HG02678 (cell line): ENCODE results near the gene TSPAN15.

Source experiments
- ATAC-seq: cut with Tn5 transposase; IDR thresholded peaks from one replicate; pipeline ENCODE4 v1.9.1; 2021; ENCODE audit warnings: mild to moderate bottlenecking, moderate library complexity; ENCODE audit not compliant: unreplicated experiment

Gene TSPAN15

DNA sequence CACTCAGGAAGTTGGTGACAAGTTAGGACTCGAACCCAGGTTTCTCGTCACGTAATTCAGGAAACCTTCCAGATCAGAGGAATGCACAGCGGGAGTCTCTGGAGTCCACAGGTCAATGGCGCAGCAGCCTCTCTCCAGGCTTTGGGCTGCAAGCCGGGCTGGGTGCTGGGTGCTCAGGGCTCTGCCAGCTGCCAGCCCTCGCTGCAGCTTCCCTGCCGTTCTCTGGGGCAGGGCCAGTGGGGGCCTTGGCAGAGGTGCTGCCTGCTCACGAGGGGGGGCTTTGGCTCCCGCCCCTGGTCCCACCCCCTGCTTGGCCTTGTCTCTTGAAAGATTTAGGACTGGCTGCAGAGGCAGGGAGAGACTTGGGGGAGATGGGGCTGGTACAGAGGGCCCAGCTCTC, 34.6 kb upstream of the TSPAN15 start, which contains the start of gene TACR2:
Gene TACR2, minus strand, starts transcription at position 224 of the 400 bp plus-strand sequence. CDS start 595 bp downstream, outside the sequence.
- ATAC-seq = no peak

DNA sequence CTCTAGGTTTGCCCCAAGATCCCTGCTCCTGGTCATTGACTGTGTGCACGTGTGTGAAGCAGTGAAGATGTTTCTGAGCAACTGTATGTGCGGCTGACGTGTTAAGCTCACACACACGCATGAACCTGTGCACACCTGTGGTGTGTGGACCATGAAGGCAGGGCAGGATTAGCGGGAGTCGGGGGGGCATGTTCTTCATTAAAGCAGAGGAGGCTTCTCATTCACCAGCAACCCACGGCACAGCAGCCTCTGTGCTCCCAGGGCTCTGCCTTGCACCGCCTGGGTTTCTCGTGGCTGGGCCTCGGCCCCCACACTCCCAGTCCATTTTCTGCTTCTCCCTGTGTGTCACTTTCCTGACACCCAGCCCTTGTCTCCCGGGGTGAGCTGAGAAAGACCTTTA, 33.7 kb upstream of the TSPAN15 start:
- no peak for ATAC-seq

DNA sequence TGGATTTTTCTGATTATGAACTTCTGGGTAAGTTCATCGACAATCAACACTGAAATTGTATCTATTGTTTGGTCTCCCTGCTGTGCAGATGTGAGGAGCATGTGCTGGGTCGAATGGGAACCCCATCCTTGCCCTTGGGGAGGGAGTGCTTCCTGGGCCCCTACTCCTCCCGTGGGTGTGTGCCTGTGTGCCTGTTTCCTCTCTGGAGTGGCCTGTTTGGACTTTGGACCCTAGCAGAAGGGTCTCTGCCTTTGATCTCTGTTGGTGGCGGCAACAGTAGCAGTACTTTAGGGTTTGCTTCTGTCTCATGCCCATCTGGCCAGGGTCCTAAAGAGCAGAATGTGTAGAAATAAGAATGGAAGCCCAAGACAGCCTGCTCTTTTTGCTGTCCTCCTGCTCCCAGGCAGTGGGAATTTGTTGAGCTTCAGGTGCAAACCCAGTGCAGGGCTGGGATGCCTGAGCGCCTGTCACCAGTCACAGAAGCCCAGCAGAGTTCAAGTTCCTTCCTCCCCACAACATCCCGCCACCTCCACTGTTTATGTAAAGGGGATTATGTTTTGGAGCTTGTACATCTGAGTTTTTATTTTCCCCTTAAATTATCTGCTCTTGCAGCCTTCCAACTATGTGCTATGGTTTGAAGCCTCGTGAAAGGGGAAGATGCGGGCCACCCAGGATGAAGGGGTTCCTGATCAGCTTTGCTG, 33.1 kb upstream of the TSPAN15 start:
- ATAC-seq = no peak

DNA sequence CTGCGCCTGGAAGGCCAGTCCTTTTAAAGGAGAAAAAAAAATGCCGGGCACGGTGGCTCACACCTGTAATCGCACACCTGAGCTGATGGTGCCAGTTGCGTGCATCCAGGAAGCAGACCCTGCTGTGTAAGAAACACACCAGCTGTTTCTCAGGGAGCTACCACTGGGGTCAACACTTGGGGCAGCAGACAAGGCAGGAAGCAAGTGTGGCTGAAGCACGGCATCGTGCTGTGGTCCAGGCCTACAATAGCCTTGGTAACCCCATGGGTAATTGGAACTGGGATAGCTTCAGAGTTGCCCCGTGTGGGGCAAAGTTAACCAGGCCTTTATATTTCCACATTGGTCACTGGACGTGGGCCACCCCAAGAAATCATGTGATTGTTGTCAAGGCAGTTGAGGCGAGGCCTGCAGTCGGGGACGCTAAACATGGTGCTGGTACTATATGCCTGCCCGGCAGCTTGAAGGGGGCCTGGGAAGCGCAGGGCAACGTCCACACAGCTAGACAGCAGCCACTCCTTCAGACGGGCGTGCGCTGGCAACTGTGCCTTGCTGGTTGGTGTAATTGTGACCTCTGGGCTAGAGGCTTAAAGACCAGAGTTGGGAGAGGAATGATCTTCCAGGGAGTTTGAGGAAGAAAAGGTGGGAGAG, 32.0 kb upstream of the TSPAN15 start:
- ATAC-seq = no peak

DNA sequence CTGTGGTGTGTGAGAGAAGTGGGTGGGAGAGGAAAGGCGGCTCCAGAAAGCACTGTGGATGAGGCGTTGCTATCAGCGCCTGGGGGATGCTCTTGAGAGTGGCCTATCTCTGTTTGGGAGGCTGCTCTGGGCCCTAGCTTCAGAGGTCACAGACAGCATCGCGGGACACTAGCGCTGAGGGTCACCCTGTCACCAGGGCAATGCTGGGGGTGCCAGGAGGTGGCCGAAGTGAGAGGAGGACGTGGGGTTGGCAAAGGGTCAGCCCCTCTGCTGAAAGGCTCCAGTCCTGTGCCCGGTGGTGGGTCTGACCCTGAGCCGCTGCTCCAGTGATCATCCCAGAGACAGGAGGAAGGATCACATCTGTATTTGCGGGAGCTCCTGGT, 31.5 kb upstream of the TSPAN15 start:
- ATAC-seq = no peak

DNA sequence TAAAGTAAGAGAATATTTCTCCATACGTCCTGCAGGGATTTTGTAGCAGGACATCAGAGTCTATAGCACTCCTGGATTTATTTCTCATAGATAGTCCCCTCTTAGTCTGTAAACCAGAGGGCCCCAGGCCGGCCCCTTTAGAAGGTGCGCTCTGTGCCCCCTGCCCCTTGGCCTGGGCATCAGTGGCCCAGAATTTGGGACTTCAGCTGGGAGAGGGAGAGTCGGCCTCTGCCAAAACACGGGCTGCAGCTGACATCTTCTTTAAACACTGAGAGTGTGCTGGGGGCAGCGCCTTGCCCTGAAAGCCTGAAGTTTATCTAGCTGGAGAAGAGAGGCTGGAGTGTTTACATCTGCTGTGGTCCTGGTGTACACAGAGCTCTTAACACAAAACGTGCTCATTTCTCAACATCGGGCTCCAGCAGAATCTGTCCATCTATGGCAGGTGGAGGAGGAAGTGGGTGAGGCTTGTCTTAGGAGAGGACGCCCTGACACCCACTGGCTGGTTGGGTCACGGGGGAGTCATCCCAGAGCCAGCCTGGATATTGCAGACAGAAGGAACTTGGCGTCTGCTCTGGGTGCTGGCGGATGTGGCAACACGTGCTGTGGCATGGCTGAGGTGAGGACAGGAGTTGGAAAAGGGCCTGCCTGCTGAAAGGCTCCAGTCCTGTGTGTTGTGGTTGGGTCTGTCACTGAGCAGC, 29.5 kb upstream of the TSPAN15 start:
- ATAC-seq = no peak

DNA sequence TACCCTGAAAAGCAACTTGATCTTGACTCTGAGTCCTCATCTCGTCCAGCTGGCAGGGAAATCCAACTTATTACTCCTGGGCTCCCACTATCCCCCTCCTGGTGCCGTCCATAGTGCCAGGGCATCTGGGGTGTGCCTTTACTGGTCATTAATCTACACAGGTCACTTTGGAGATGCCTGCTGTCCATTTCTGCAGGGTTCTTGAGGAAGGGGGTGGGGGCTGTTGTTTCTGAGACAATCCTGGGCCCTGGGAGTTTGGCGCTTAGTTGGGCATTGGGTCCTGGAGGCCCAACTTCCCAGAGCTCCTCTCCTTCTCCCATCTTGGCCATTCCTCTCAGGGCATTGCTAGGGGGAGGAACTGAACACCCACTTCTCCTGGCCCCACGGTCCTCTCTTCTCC, 28.6 kb upstream of the TSPAN15 start:
- no peak for ATAC-seq

DNA sequence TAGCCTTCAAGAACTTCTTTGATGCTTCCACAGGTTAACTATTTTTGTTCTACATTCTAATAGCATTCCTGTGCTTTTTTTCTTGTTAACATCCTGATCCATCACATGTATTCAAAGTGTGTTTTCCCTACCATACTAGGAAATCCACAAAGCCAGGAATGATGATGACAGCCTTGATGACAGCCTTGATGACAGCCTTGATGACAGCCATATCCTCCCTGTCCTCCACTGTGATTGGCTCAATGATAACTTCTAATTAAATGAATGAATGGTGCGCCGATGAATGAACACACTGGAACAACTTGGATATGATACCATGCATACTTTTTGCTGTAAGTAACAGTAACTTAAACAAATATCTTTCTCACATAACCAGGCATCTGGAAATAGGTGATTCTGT, 26.2 kb upstream of the TSPAN15 start:
- no peak for ATAC-seq

DNA sequence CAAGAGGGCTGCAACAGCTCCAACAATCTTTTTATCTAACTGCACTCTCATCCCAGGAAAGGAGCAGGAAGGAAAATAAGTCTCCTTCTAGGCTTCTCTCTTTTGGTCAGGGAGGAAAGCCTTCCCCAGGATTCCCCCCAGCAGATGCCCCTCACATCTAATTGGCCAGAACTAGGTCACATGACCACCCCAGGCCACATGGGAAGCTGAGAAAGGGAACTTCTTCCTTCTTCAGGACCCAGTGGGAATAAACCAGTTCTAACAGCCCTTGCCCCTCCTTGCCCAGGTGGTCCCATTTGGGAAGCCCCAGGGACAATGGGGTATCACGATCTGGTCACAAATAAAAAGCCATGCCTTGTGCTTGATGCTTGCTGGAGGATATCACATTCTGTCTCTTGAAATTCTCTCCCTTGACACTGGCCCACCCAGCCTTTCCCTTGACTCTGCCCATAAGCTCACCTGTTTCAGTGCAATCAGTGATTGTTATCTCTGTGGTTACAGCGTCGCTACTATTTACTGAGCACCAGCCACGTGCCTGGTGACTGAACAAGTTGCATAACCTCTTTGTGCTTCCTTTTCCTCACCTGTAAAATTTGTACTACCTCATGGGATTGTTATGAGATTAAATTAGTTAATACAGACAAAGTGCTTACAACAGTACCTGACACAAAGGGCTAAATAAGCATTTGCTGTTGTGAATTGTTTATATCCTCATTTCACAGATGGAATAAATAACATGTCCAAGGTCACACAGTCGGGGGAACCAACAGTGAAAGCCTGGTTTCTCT, 25.6 kb upstream of the TSPAN15 start:
- no peak for ATAC-seq

DNA sequence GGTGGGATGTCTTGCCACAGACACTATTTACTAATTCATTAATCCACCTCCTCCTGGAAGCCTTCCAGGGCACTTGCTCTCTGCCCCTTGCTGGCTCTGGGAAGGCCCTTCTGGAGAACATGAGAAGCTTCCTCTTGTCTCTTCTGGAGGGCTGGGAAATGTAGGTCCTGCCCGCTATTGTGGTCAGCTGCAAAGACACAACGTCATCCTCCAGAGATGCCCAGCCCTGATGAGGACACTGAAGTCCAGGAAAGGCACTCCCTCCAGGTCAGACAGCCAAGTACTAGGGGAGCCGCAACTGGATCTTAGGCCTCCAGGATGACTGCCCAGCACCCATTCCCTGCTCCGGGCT, 24.9 kb upstream of the TSPAN15 start:
- ATAC-seq = no peak

DNA sequence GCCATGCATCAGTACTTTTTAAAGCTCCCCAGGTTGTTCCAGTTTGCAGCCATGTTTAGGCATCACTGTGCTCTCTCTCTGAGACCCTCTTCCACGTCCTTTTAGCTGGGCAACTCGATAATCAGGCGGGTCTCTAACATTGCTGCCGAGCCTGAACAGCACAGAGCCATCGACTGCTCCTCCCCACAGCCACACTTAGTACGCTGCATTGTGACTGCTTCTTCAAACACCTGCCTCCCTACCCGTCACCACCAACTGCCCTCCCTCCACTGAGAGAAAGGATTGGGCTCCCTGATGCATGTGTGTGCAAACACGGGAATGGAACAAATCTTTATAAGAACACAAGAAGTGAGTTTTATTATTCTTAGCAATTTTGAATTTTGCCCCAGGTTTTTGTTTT, 23.1 kb upstream of the TSPAN15 start:
- no peak for ATAC-seq

DNA sequence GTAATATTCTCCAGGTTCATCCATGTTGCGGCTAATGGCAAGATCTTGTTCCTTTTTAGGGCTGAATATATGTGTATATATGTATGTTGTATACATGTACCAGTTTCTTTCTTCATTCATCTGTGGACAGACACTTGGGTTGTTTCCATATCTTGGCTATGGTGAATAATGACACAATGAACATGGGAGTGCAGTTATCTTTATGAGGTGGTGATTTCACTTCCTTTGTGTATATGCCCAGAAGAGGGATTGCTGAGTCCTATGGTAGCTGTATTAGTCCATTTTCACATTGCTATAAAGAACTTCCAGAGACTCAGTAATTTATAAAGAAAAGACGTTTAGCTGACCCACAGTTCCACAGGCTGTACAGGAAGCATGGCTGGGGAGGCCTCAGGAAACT, 17.1 kb upstream of the TSPAN15 start:
- ATAC-seq = no peak

DNA sequence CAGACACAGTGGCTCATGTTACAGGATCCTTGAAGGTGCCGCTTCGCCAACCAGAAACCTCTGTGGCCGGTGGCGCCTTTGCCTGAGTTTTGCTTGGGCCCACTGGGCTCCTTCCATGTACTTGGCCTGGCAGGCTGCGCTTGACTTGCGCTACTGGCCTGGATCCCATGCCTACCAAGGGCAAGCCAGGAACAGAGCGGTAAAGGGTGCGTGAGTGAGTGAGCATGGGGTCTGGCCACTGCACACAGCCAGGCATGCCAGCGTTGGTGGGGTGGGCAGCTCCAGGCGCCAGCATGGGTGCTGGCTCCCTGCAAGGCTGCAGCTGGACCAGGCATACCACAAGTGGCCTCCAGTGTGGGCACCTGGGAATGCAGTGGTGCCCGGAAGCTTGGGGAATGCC, 16.3 kb upstream of the TSPAN15 start:
- no peak for ATAC-seq

DNA sequence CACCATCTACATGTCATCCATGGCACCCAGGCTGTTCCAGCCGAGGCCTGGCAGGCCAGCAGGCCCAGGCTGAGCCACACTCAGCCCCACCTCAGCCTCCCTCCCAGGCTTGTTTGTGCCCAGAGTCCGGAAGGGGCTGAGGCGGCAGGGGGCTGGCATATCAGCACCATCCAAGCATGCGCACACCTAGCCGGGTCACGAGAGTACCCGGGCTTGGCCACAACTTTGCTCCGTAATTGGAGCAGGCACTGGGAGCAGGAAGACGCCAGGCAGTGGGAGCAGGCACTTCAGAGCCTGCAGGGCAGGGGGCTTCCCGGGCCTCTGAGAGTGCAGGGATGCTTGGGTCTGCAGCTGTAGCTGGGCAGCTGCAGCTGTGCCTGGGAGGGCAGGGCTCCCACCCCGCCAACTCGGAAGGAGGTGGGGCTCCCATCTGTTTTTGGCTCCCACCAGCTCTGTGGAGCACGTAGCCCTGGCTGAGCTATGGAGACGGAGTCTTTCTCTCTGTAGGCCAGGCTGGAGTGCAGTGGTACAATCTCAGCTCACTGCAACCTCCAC, 15.2 kb upstream of the TSPAN15 start:
- no peak for ATAC-seq

DNA sequence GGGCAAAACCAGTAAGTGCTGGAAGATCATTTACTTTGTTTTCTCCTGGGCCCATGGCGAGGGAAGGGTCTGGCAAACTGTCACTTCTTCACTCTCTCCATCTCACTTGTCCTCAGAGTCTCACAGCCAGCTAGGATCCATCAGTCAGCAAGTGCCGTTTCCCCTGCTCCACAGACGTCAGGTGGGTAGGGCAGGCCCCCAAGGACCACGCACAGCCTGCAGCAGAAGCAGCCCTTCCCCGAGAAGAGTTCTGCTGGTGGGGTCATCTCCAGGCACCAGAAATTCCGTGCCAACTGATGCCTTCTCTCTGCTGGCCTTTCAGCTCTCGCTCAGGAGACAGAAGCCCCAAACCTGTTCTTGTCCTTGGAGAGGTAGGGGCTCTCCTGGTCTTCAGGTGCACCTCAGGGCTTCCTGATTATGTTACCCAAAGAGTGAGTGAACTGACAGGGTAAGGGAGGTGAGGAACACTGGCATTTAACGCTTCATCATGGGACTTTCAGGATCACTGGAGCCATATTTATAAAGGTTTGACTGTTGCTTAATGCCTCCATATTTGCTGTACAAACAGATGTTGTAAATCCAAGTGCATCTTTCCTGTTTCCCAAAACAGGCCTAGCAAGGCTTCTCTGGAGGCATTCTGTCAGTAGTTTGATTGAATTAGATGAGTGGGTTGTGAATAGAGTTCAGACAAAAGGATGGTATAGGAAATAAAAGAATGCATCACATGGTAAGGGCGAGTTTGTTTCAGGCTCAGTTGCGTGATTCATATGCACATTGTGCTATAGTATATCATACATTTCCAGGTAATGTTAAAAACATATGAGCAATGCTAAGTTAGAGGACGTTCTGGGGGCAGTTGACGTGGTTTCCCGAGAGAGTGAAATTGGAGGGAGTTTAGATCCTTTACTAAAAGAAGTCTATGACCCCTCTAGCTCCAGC, 13.7 kb upstream of the TSPAN15 start:
- ATAC-seq = no peak

DNA sequence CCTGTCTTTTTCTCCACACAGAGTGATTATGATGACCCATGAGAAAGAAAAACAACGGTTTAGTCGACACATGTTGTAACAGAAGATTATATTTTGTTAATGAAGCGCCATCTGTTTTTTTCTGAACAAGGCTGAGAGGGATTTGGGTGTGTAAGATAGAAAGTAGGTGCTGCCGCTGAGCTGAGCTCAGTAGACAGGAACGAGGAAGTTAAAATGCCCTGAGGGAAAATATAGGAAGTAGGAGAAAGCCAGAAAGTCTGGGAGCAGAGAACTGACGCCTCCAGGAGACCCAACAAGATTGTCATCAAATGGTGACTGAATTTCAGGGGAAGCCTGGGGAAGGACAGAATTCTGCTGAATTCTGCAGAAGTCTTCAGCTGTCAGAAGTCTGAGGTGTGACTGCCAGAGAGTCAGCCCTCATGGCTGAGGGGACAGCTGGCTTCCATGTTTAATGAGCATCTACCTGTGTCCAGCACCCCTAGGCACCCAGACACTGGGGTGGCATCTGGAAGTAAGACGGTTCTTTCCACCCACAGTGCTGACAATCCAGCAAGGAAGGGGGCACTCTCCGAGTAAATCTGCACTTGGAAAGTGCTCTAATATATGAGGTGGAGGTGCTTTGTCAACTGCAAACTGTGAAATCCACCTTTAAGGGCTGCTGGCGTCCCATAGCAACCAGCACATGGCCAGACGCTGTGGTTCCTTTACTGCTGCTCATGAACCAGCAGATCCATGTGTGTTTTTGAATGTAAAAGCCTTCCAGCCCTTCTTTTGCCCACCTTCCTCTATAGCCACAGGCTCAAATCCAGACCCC, 12.5 kb upstream of the TSPAN15 start:
- no peak for ATAC-seq

DNA sequence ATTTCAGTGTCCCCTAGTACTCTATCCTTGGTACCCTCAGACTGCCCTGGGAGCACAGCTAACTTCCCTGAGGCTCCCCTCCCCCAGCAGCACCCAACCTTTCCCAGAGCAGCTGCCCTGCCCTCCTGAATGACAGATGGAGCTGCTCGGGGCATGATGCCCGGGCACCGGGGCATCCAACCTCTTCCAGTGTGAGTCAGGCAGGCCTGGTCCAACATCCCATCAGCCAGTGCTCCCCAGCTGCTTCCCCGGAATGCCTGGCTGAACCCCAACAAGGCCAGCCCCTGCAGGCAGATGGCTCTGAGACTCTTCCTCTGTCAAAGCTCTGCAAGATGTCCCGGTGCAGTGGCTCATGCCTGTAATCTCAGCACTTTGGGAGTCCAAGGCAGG, 11.9 kb upstream of the TSPAN15 start:
- no peak for ATAC-seq

DNA sequence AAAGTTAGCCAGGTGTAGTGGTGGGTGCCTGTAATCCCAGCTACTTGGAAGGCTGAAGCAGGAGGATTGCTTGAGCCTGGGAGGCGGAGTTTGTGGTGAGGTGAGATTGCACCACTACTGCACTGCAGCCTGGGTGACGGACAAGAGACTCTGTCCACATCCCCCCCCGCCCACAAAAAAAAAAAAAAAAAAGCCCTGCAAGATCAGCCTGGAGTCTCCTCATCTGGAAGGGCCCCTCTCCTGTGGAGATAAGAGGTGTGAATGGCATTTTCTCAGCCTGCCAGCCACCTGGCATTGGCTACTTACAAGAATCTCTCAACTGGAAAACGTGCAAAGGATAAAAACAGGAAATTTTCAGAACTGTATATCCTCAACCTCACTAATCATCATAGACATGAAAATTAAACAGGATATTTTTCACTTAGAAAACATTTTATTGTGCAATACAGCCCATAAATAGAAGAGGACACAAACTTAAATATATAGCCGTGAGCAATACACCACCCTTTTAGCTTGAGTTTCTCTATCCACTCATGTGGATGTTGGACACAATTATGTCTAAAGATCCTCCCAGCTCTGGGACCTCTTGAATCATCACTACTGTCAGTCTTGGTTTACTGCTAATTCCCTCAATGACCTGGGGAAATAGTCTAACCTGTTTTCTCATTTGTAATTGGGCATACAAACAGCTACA, 11.3 kb upstream of the TSPAN15 start:
- no peak for ATAC-seq

DNA sequence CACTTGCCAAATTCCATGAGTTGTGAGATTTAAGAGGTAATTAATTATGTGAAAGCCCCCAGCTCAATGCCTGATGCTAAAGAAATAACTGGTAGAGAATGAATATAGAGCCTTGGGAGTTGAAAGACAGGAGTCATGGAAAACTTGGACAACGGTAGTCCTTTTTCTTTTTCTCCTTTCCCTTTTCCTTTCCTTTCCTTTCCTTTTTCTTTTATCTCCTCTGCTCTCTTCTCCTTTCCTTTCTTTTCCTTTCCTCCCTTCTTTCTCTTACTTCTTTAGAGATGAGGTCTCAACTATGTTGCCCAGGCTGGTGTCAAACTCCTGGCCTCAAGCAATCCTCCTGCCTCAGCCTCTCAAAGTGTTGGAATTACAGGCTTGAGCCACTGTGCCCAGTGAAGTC, 7.9 kb upstream of the TSPAN15 start:
- ATAC-seq = no peak
